ENCODE results near the gene ZBTB1. TPM values are rescaled to one million over a fixed set of nuclear protein-coding genes. Genes with fewer than 3 reads are reported as not detected.

The ZBTB1 gene
- total and polyA plus RNA-seq, 4 donors, result 5.4 to 29.3 (median 10.7) TPM

GRCh38 chr14:64467566-64467965 is 37.0 kb upstream of the ZBTB1 start:
- Histone ChIP-seq H3K27me3 (ENCODE audit: control insufficient read depth in 4 of 4, insufficient read depth in 4 of 4, low read length in 3 of 4) (no peaks in the 10 kb centered on the region), H3K27ac (ENCODE audit: low read depth in 1 of 2, low read length in 2 of 2) (no peak overlapping the region), H3K36me3 (ENCODE audit: control insufficient read depth in 4 of 4, insufficient read depth in 3 of 4, low read depth in 1 of 4, low read length in 3 of 4) (peaks cover 0 to 2% (median under 1%) of the 10 kb centered on the region in 4 donors), H3K9ac (ENCODE audit: low read depth in 1 of 2, low read length in 2 of 2) (no peak overlapping the region), H3K4me3 (ENCODE audit: low read depth in 1 of 3, low read length in 3 of 3) (no peak overlapping the region), H3K4me1 (ENCODE audit: control insufficient read depth in 4 of 4, insufficient read depth in 4 of 4, low read length in 3 of 4) (peaks cover 3 to 21% (median 11%) of the 10 kb centered on the region in 4 donors), H3K9me3 (ENCODE audit: control insufficient read depth in 4 of 4, low read length in 3 of 4) (no peaks in the 10 kb centered on the region)
- TF ChIP-seq HNF4A (conservative IDR thresholded peaks at IDR 0.05) (peak; percentile 14 to 19), EGR1 (IDR thresholded peaks at IDR 0.05; ENCODE audit: low read depth in 2 of 2) (no peak), TAF1 (conservative IDR thresholded peaks at IDR 0.05) (no peak)
- no peak for DNase-seq (ENCODE audit: low spot score)

- Histone ChIP-seq H3K36me3 (ENCODE audit: control insufficient read depth in 4 of 4, insufficient read depth in 3 of 4, low read depth in 1 of 4, low read length in 3 of 4) (peaks cover 0 to 1% (median 0%) of the 10 kb centered on the region in 4 donors), H3K4me1 (ENCODE audit: control insufficient read depth in 4 of 4, insufficient read depth in 4 of 4, low read length in 3 of 4) (peaks cover 3 to 21% (median 11%) of the 10 kb centered on the region in 4 donors), H3K9me3 (ENCODE audit: control insufficient read depth in 4 of 4, low read length in 3 of 4) (no peaks in the 10 kb centered on the region), H3K27ac (ENCODE audit: low read depth in 1 of 2, low read length in 2 of 2) (no peak overlapping the region), H3K27me3 (ENCODE audit: control insufficient read depth in 4 of 4, insufficient read depth in 4 of 4, low read length in 3 of 4) (no peaks in the 10 kb centered on the region), H3K9ac (ENCODE audit: low read depth in 1 of 2, low read length in 2 of 2) (no peak overlapping the region), H3K4me3 (ENCODE audit: low read depth in 1 of 3, low read length in 3 of 3) (no peak overlapping the region)
- no peak for DNase-seq (ENCODE audit: low spot score)
- no peak for TF ChIP-seq TAF1 (conservative IDR thresholded peaks at IDR 0.05)
- TF ChIP-seq ZBTB33 (IDR thresholded peaks at IDR 0.05), result no peak
- no peak for TF ChIP-seq REST (IDR thresholded peaks at IDR 0.05)
- no peak for TF ChIP-seq ATF3 (IDR thresholded peaks at IDR 0.05)
- TF ChIP-seq RXRA (IDR thresholded peaks at IDR 0.05), result no peak
- no peak for TF ChIP-seq FOXA2 (IDR thresholded peaks at IDR 0.05)
- no peak for TF ChIP-seq MAX (IDR thresholded peaks at IDR 0.05)
- TF ChIP-seq HNF4A (conservative IDR thresholded peaks at IDR 0.05), result no peak
- no peak for TF ChIP-seq CTCF (IDR thresholded peaks at IDR 0.05; ENCODE audit: low read depth, low read length, missing input control)
- no peak for TF ChIP-seq YY1 (IDR thresholded peaks at IDR 0.05)
- no peak for TF ChIP-seq GABPA (IDR thresholded peaks at IDR 0.05 in 1 of 2, conservative IDR thresholded peaks at IDR 0.05 in 1 of 2)
- TF ChIP-seq SP1 (IDR thresholded peaks at IDR 0.05), result no peak
- no peak for TF ChIP-seq NR2F2 (IDR thresholded peaks at IDR 0.05)
- no peak for TF ChIP-seq FOXA1 (IDR thresholded peaks at IDR 0.05)
- no peak for TF ChIP-seq RAD21 (IDR thresholded peaks at IDR 0.05)
- 78% methylated on average over 3 of the region's 3 CpGs for WGBS
Observed at GRCh38 chr14:64468451-64468850, 36.1 kb upstream of the ZBTB1 start.

All from liver (tissue), 9 donors.